GM18526 (cell line): ENCODE measurements around the gene KRTAP10-3.
"Not testable (repeated sequence)": the region's sequence is repeated elsewhere in the genome, so short reads cannot be mapped to it uniquely, and the experiment has no call there.

ENCODE experiments used
- POLR2A ChIP-seq: IDR thresholded peaks from 3 replicates; pipeline ENCODE4 v1.6.1; 2011; ENCODE audit not compliant: insufficient read length; ENCODE audit errors: extremely low read depth

Gene KRTAP10-3

DNA sequence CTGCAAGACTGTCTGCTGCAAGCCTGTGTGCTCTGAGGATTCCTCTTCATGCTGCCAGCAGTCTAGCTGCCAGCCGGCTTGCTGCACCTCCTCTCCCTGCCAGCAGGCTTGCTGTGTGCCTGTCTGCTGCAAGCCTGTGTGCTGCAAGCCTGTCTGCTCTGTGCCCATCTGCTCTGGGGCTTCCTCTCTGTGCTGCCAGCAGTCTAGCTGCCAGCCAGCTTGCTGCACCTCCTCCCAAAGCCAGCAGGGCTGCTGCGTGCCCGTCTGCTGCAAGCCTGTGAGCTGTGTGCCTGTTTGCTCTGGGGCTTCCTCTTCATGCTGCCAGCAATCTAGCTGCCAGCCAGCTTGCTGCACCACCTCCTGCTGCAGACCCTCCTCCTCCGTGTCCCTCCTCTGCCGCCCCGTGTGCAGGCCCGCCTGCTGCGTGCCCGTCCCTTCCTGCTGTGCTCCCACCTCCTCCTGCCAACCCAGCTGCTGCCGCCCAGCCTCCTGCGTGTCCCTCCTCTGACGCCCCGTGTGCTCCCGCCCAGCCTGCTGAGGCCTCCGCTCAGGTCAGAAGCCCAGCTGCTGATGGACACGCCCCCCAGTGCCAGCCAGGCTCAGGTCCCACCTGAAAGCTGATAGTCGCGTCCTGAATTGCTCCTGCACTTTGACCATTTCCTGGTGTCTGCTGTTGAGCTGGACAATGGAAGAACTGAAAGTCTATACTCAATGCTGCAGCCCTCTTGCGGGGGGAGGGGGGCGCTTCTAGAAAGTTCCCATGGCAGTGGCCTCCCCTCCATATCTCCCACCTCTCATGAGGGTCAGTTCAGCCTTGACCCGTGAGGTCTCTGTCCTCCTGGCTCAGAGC is 16.1 kb upstream of the KRTAP10-3 start:
- TF ChIP-seq POLR2A: no peak

DNA sequence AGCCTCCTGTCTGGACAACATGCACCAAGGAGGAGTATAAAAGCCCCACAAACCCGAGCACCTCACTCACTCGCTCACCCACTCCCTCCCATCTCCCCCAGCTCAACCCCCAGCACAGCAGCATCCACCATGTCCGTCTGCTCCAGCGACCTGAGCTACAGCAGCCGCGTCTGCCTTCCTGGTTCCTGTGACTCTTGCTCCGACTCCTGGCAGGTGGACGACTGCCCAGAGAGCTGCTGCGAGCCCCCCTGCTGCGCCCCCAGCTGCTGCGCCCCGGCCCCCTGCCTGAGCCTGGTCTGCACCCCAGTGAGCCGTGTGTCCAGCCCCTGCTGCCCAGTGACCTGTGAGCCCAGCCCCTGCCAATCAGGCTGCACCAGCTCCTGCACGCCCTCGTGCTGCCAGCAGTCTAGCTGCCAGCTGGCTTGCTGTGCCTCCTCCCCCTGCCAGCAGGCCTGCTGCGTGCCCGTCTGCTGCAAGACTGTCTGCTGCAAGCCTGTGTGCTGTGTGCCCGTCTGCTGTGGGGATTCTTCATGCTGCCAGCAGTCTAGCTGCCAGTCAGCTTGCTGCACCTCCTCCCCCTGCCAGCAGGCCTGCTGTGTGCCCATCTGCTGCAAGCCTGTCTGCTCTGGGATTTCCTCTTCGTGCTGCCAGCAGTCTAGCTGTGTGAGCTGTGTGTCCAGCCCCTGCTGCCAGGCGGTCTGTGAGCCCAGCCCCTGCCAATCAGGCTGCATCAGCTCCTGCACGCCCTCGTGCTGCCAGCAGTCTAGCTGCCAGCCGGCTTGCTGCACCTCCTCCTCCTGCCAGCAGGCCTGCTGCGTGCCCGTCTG is 15.2 kb upstream of the KRTAP10-3 start, which contains the start of gene KRTAP10-4:
Gene KRTAP10-4, plus strand, starts transcription at position 100 of the 827 bp plus-strand sequence. Its CDS starts 30 bp downstream, at position 130.
- TF ChIP-seq POLR2A: not testable (repeated sequence)

DNA sequence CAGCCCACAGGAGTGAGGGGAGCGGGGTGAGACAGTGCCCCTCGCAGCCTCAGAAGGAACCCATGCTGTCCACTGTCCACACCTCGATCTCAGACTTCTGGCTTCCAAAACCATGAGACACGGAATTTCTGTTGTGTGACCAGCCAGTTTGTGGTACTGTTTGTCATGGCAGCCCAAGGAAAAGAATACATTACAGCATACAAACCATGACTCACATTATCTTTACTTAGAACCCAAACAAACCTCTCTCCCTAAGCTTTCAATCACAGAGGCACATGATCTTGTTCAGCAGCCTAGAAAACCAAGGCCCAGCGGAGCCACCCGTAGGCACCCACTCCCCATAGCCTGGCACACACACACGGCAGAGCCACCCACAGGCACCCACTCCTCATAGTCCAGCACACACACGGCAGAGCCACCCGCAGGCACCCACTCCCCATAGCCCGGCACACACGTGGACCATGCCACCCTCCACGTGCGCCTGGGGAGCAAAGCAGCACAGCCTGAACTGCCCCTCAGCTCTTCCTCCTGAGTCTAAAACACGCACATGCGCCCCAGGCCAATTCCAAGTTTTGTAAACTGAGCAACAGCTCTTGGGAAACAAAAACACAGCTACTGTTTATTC is 14.5 kb upstream of the KRTAP10-3 start:
- TF ChIP-seq POLR2A: no peak

DNA sequence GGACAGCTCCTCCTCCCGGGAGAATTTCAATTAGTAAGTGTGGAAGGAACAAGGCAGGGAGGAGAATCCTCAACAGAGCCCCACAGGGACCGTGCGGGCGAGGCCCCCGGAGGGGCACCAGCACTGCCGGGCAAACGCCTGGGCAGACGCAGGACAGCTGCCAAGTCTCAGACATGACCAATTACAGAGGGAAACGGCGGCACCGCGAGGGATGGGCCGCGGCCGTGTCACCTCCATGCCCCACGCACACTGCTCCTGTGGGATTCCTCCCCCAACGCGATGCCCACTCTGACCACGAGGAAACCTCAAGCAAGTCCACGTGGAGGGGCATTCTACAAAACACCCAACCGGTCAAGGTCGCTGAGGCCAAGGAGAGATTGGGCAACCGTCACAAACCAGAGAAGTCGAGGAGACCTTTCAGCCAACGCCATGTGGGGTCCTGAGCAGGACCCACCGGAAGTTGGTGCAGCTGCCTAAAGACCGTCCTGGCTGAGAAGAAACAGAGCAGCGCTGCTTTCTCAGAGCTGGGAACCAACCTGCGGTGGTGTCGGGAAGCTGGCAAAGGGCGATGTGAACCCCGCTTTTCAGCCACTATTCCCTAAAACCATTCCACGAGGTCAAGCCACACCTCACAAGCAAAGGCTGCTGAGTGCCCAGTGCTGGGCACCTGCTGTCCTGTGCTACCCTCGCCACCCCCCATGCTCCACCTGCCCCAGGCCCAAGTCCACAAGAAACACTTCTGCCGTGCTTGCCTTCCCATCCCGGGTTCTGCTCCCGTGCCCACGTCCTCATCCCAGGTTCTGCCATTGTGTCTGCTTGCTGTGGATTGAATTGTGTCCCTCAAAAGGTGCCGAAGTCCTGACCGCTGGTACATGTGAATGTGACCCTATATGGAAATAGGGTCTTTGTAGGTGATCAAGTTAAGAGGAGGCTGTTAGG is 13.5 kb upstream of the KRTAP10-3 start:
- no peak for TF ChIP-seq POLR2A

DNA sequence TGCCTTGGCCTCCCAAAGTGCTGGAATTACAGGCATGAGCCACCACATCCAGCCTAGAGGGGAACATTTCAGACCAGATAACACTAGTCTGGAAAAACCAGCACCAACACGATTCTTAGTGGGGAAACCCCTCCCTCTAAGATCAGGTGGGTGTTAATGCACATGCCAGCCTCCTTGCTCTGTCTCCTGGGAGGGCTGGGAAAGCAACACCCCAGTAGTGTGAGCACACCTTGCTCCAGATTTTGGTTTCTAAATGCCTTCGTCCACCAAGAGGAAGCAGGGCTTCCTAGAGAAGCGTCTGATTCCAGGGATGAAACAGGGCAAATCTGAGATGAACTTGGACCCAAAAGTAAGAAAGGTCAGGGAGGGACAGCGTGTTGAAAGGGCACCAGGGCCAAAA is 12.7 kb upstream of the KRTAP10-3 start:
- no peak for TF ChIP-seq POLR2A

DNA sequence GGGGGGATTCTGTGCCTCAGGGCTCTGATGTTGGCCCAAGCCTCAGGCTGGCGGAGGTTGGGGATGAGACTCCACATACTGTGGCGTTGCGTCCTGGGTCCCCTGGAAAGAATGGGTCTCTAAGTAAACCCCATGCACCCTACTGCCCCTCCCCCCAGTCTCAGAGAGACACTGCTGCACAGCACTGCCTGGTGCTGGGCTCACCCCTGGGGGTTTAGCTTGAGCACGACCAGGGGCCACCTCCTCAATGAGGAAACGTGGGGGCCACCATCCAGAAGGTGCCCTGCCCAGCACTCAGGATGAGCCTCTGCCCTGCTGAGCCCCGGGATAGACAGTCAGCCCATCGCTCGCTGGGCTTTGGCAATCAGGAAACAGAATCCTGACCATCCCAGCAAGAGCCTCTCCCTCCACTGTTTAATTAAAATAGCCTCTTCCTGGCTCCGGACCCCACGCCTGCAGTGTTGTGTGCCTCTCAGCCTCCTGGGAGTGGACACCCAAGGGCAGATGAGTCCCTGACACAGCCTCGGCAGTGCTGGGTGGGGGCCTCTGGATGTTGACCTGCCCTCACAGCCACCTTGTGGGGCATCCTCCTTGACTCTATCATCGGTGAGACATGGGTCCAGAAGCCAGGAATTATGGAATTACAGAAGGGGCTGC is 11.4 kb upstream of the KRTAP10-3 start:
- TF ChIP-seq POLR2A: no peak

DNA sequence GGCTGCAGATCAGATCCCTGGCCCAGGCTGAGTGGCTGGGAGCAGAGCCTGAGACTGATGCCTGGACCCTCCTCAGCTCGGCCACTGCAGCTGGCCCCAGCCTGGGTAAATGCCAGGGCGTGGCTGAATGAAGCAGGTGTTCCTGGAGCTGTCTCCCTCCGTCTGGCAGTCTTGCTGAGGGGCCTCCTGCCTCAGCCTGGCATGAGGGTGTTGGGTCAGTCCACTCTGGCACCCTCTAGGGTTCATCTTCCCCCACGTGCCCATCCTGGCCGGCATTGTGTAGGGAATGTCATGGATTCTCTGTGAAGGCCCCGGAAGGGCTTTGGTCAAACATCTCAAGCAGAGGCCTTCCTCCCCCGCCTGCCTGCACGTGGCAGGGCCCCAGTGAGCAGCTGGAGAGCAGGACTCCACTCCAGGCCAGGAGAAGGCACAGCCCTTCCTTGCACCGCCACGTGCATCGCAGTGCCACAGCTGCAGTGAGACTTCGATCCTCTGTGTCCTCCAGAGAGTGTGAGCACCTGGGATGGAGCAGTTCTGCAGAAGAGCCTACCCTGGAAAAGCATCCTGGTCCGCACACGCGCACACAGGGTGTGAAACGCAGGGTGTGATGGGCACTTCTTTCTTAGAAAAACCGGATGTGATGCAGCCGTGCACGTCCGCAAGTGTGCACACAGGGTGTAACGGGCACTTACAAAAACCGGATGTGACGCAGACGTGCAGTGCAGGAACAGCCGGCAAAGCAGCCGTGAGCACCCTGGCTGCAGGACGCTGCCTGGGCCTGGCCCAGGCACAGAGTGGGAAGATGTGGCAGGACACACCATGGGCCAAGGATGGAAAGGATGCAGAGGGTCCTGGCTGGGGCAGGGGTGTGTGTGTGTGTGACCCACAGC is 10.3 kb upstream of the KRTAP10-3 start:
- TF ChIP-seq POLR2A: no peak

DNA sequence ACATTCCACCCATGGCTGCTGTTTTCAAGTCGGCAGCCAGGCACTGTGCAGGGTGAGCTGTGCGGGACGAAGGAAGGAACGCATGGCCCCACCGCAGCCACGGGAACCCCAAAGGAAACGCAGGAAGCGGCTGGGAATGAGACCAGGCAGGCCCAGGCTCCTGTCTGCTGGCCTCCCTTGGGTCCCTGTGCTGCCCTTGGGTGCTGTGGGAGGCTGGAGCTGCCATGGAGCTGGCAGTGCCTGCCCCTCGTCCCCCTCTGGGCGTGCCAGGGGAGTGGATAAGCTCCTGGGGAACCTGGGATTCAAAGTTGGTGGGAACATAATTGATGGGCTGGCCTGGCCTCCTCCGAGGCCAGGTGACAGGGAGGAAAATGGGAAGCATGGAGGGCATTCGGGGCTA is 9.7 kb upstream of the KRTAP10-3 start:
- TF ChIP-seq POLR2A: no peak

DNA sequence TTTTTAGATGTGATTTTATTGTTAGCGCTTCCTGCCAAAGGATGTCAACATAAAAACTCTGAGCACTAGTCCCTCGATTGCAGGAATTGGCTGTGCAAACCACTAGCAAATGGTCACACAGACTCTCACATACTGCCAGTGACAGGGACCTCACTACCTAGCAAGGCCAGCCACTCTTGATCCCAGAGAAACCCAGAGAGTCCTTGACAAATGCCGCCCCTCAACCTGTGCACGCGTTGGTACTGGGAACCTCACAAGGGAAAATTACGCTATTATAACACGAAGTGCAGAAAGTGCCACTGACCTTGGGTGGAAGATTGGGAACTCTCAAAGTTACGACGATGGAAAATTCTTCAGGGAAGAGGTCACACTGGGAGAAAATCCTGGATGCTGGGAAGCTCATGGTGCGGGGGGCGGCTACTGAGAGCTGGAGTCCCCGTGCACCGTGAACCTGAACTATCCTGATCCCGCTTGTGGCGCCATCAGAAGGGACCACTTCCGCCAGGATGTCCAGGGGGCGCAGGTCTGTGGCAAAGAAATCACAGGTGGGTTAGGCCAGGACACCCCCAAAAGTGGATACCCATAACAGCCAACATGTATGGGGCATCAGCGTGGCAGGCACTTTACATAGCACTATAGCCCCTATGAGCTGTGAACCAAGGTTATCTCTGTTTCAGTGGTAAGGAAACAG is 9.0 kb upstream of the KRTAP10-3 start:
- TF ChIP-seq POLR2A: no peak

DNA sequence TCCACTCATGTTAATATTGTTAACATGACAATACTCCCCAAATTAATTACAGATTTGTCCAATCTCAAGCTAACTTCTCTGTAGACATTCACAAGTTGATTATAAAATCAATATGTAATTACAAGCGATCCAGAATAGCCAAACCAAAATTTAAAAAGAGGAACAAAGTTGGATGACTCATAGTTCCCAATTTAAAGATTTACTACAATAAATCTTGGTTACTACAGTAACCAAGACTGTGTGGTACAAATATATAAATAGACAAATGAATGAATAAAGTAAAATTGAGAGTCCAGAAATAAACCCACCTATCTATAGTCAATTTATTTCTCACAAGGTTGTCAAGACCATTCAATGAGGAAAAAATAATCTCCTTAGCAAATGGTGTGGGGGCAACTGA is 7.8 kb upstream of the KRTAP10-3 start:
- no peak for TF ChIP-seq POLR2A

DNA sequence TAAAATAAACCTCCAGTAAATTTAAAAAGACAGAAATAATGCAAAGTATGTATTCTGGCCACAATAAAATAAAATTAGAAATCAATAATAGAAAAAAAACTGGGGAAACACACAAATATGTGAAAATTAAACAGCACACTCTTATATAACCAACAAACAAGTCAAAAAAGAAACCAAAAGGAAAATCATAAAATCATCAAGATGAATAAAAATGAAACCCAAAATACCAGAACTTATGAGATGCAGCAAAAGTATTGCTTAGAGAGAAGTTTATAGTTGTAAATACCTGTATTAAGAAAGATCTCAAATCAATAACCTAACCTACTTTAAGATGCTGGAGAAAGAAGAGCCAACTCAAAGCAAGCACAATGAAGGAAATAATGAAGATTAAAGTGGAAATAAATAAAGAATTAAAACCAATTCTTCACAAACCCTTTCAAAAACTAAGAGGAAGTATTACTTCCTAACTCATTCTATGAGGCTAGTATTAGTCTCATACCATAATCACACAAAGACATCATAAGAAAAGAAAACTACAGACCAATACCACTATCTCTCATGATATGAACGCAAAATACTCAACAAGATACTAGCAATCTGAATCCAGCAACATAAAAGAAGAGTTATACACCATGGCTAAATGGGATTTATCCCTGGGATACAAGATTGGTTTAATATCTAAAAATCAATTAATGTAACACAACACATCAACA is 6.4 kb upstream of the KRTAP10-3 start:
- TF ChIP-seq POLR2A: no peak

DNA sequence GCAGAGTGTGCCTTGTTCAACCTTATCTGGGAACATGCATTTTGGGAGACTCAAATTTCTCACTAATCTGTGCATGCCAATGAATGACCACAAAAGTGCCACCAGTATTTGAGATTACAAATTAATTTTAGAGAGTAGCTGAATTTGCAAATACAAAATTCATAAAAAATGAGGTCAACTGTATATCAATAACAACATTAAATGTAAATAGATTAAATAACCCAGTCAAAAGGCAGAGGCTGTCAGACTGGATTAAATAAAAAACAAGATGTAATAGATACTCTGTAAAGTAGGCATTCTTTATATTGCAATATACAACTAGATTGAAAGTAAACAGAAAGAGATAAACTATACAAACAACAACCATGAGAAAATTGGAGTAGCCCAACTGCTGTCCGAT is 5.5 kb upstream of the KRTAP10-3 start:
- no peak for TF ChIP-seq POLR2A
